Fibroblast of villous mesenchyme (primary cell): ENCODE results near the gene MYBBP1A. TPM values are rescaled to one million over a fixed set of nuclear protein-coding genes. Genes with fewer than 3 reads are reported as not detected.

Source experiments
- DNase-seq: peaks from one replicate; pipeline ENCODE4 v3.0.0-alpha.2; 2010; ENCODE audit warnings: low read depth
- H3K4me3 ChIP-seq: 2 replicates; pipeline ENCODE4 v1.5.1; 2011; ENCODE audit warnings: low read depth, mild to moderate bottlenecking, low read length
- total RNA-seq: library from RNA; depleted of rRNA; stranded (reverse); fragments of >200 nt; gene quantifications from 2 replicates; pipeline ENCODE4 v1.2.3, GENCODE V29; 2012
- TF ChIP-seq, protein P1 (sequence below): IDR thresholded peaks from 2 replicates; pipeline ENCODE4 v1.5.1; 2012; ENCODE audit warnings: low read depth, mild to moderate bottlenecking, low read length; ENCODE audit not compliant: insufficient read depth

The MYBBP1A gene
- total RNA-seq, 1 donor, result 61.7 TPM

GRCh38 chr17:4506175-4506813 lies 48.9 kb downstream of the MYBBP1A start:
- H3K4me3 ChIP-seq, result no peak overlapping the region
- DNase-seq, result no peak
- TF ChIP-seq, protein P1, sequence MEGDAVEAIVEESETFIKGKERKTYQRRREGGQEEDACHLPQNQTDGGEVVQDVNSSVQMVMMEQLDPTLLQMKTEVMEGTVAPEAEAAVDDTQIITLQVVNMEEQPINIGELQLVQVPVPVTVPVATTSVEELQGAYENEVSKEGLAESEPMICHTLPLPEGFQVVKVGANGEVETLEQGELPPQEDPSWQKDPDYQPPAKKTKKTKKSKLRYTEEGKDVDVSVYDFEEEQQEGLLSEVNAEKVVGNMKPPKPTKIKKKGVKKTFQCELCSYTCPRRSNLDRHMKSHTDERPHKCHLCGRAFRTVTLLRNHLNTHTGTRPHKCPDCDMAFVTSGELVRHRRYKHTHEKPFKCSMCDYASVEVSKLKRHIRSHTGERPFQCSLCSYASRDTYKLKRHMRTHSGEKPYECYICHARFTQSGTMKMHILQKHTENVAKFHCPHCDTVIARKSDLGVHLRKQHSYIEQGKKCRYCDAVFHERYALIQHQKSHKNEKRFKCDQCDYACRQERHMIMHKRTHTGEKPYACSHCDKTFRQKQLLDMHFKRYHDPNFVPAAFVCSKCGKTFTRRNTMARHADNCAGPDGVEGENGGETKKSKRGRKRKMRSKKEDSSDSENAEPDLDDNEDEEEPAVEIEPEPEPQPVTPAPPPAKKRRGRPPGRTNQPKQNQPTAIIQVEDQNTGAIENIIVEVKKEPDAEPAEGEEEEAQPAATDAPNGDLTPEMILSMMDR, result no peak

DNA sequence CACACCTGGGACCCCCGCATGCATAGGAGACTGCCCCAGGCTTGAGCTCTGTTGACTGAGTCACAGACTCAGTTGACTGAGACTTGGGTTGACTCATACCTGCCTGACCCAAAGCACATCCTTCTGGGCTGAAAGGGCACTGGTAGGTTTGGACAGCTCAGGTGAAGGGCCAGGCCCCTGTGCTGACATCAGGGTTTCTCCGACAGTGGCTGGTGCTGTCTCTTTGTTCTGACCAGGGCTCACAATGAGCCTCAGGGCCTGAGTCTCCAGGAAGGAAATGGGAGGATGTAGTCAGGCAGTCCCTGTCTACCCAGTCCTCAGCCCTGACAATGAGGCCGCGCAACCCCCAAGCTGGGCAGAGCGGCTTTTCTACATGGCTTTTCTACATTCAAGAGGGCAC lies 50.0 kb downstream of the MYBBP1A start:
- no peak overlapping the region for H3K4me3 ChIP-seq
- DNase-seq, result no peak
- TF ChIP-seq, protein P1, result no peak

GRCh38 chr17:4504188-4504587 lies 51.0 kb downstream of the MYBBP1A start:
- H3K4me3 ChIP-seq, result no peak overlapping the region
- DNase-seq, result no peak
- TF ChIP-seq, protein P1, result no peak

GRCh38 chr17:4503283-4504025 lies 51.7 kb downstream of the MYBBP1A start:
- no peak for DNase-seq
- H3K4me3 ChIP-seq, result no peak overlapping the region
- TF ChIP-seq, protein P1, result no peak

DNA sequence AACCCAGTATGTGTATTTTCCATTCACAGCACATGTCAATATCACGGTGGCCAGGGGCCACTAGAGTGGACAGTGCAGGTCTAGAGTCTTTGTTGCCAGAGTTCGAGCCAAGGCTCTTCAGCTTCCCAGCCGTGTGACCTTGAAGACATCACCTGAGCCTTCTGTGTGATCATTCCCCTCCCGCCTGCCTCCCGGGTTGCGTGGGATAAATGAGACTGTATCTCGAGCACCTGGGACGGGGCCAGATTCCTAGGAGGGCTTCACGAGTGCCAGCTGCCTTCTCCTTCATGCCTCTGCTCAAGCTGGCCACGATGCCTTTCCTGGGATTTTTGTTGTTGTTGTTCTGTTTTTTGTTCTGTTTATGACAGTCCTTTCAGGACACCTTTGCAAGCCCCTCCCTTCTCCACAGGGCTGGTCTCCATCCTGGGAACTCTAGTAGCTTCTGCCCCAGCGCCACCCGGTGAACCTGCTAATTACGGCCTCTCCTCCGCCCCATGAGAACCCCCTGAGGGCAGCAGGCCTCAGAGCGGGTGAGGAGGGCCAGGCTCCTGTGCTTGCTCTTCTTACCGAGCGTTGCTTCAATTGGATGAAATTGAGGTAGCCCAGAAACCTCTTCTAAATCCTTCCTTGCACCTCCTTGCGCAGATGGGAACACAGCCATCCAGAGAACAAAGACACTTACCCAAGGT lies 52.6 kb downstream of the MYBBP1A start:
- H3K4me3 ChIP-seq, result no peak overlapping the region
- DNase-seq, result no peak
- TF ChIP-seq, protein P1, result no peak

DNA sequence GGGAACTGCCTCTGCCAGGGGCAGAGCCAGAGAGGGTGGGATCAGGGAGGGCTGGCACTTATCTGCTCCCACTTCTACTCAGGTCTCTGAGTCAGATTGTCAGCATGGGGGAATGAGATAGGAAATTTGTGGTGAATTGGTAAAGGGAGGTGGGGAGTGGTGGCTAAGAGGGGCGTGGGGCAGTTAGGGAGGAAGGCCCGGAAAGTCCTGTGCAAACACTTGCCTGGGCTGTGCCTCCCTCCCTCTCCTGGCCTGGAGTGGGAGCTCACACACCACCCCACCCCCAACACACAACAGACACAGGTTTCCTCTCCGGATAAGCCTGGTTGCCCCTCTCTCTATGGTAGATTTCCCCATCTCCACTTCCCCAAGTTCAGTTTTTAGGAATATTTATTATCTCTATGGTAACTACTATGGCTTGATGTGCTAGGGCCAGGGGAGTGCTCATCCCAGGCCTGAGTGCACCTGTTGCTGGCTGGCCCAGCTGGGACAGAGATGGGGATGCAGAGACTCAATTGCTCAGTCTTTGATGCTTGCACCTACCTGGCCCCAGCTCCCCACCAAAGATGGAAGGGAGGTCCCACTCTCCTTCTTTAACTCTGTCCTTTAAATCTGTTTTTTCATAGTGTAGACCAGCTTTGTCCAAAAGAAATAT lies 53.8 kb downstream of the MYBBP1A start:
- no peak overlapping the region for H3K4me3 ChIP-seq
- DNase-seq, result no peak
- TF ChIP-seq, protein P1, result no peak
